GM18517 (cell line): ENCODE results near the gene KRTAP1-5.
"Not testable (repeated sequence)": the region's sequence is repeated elsewhere in the genome, so short reads cannot be mapped to it uniquely, and the experiment has no call there.

Source experiments
- ATAC-seq: cut with Tn5 transposase; IDR thresholded peaks from one replicate; pipeline ENCODE4 v1.9.1; 2021; ENCODE audit warnings: mild to moderate bottlenecking, moderate library complexity; ENCODE audit not compliant: unreplicated experiment

KRTAP1-5 gene

DNA sequence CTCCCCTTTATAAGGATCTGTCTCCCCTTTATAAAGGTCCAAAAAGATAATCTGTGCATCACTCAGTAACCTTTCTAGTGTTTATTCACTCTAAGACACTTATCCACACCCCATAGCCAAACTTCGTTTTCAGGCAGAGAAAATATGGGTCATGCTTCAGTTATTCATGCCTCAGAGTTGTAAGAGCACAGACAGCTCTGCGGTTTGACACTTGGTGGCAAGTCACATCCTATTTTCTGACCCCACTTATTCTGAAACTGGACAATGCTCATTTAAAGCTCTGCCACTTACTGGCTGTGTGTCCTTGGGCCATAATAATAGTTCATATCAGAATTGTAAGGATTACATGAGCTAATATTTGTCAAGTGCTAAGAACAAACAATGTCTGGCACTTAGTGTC lies 22.1 kb upstream of the KRTAP1-5 start:
- ATAC-seq, result no peak

DNA sequence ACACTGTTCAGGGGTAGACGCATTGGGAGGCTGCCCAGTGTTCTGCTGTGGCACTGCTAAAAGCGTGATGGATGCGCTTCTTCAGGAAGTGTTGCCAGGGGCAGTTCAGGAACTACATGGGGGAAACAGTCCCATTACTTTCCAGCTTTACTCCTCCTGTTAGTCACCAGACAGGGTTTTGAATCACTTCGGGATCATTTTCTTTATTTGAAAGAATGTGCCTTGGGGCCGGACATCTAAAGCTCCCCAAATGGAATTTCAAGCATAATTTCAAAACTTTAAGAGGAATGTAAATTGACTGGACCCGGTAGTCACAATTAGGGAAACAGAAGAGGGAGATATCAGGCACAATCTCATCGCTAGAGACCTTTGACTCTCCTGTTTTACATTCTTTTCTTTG lies 21.4 kb upstream of the KRTAP1-5 start:
- ATAC-seq, result no peak

DNA sequence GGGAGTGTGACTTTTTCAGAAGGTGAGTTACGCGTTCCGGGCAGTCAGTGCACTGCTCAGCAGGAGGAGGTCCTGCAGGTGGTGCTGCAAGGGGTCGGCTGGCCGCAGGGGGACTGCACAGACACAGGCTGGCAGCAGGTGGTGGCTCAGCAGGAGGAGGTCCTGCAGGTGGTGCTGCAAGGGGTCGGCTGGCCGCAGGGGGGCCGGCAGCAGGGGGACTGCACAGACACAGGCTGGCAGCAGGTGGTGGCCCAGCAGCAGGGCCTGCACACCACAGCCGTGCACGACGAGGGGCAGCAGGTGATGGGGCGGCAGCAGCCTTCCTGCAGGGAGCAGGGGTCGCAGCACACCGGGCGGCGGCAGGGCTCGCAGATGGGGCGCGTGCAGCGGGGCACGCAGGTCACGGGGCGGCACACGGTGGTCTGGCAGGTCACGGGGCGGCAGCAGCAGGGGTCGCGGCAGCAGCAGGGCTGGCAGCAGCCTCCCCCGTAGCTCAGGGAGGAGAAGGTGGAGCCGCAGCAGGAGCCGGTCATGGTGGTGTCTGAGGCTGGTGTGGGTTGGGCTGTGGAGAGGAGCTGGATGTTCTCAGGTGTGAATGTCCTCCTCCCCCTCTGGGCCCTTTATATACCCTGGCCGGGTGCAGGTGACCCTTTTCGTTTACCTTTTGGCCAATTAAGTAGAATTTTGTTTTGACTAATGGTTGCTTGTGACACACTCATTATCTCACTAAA lies 19.9 kb upstream of the KRTAP1-5 start, which contains the start of gene KRTAP2-1:
KRTAP2-1 (minus strand) TSS at position 582 of the 731 bp plus-strand sequence; CDS start at position 533, 49 bp downstream.
- not testable (repeated sequence) for ATAC-seq

DNA sequence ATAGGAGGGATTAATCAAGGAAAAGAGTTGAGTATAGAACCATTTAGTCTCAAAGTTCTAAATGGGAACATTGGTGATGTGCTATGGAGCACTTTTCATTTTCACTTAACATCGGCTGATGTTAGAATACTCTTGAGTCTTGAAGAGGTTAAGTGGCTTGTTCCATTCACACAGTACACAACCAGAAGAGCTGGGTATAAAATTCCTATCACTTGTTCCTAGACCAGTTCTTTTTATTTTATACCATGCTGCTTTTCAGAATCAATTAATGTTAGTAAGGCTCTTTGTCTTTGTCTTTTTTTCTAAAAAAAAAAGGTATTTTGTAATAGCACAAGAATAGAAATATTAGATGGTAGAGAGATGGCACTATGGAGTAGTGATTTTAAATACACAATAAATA lies 15.9 kb upstream of the KRTAP1-5 start:
- no peak for ATAC-seq

DNA sequence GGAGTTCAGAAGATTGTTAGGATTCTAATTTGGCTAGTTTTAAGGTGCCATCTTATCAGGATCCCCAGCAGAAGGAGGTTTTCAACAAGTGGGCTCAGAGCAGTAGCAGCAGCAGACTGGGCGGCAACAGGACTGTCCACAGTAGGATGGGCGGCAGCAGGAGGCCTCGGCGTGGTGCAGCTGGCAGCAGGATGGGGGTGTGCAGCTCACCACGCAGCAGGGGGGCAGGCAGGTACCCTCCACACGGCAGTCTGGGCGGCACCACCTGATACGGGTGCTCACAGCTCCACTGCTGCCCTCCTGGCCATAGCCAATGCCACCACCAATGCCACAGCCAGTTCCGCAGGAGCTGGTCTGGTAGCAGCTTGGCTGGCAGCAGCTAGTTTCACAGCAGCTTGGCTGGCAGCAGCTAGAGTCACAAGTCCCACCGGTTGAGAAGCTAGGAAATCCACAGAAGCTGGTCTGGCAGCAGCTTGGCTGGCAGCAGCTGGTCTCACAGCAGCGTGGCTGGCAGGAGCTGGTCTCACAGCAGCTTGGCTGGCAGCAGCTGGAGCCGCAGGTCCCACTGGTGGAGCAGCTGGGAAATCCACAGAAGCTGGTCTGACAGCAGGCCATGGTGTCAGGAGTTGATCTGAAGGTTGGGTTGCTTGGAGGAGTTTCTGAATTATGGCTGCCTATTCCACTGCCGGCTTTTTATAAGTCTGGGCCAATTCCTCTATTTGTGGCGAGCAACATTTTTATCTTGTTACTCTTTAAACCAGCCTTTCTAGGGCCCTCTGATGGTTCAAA lies 14.0 kb upstream of the KRTAP1-5 start, which contains the start of gene KRTAP1-1:
KRTAP1-1 (minus strand) TSS at position 668 of the 789 bp plus-strand sequence; CDS start at position 615, 53 bp downstream.
- not testable (repeated sequence) for ATAC-seq

DNA sequence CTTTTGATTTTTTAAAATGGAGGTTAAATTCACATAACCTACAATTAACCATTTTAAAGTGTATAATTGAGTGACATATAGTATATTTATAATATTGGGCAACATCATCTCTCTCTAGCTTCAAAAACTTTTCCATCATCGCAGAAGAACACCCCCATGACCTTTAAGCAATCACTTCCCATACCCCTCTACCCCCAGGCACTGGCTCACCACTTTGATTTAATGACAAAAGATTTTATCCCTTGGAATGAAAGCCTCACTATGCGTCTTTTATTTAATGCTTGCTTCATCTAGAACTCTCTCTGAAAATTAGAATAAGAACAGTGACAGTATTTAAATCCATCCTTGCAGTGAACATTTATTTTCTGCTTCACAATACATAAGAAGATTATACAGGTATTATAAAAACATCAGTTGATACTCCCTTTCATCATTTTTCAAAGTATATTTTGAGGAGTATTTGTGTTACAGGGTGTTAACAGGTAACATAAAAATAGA lies 10.9 kb upstream of the KRTAP1-5 start:
- ATAC-seq, result no peak

DNA sequence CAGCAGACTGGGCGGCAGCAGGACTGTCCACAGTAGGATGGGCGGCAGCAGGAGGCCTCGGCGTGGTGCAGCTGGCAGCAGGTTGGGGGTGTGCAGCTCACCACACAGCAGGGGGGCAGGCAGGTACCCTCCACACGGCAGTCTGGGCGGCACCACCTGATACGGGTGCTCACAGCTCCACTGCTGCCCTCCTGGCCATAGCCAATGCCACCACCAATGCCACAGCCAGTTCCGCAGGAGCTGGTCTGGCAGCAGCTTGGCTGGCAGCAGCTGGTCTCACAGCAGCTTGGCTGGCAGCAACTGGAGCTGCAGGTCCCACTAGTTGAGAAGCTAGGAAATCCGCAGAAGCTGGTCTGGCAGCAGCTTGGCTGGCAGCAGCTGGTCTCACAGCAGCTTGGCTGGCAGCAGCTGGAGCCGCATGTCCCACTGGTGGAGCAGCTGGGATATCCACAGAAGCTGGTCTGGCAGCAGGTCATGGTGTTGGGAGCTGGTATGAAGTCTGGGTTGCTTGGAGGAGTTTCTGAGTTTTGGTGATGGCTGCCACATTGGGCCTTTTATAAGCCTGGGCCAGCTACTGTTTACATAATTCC lies 7.4 kb upstream of the KRTAP1-5 start, which contains the start of gene KRTAP1-3:
KRTAP1-3 (minus strand) TSS at position 529 of the 590 bp plus-strand sequence; CDS start at position 476, 53 bp downstream.
- not testable (repeated sequence) for ATAC-seq

DNA sequence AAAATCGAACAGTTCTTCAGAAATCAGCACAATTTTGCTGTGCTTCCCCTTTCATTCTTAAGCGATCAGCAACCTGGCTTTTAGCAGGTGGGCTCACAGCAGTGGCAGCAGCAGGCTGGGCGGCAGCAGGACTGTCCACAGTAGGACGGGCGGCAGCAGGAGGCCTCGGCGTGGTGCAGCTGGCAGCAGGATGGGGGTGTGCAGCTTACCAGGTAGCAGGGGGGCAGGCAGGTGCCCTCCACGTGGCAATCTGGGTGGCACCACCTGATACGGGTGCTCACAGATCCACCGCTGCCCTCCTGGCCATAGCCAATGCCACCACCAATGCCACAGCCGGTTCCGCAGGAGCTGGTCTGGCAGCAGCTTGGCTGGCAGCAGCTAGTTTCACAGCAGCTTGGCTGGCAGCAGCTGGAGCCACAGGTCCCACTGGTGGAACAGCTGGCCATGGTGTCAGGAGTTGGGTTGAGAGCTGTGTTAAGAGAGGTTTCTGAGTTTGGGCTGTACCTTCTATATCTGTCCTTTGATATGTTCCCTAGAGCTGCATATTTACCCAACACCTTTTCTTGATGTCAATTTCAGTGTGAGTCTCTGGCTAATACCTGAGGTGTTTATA lies 2.7 kb upstream of the KRTAP1-5 start, which contains the start of gene KRTAP1-4:
KRTAP1-4 (minus strand) TSS at position 563 of the 613 bp plus-strand sequence; CDS start at position 446, 117 bp downstream.
- ATAC-seq, result no peak

DNA sequence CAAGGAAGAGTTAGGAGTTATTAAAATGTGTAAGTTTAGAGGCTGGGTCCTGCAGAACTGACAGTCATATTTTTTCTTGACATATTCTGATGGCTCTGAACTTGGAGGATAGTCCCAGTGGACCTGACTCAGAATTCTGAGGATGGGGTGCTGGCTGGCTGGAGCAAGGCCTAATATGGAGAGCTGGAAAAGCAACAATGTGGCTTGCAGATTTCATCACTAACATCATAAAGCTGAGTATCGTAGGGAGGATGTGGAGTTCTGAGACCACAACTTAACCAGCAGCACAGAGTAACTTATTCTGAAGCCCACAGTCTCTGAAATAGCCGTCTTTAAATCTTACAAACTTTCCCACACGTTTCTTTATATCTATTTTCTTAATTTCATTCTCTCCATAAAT lies 2.3 kb downstream of the KRTAP1-5 start:
- ATAC-seq, result no peak

DNA sequence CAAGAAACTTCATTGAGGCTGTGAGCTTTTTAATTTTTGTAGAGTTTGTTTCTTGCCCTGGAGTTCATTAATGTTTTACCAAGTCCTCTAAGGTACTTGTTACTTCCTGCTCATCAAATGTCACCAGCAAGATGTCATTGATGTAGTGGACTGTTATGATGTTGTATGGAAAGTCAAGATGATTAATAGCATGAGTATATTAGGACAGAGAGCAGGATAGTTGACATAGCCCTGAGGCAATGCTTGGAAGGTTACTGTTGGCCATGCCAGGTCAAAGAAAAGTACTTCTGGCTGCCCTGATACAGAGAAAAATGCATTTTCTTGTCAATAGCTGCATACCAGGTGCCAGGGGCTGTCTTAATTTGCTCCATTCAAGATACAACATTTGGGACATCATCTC lies 6.7 kb downstream of the KRTAP1-5 start:
- ATAC-seq, result no peak

DNA sequence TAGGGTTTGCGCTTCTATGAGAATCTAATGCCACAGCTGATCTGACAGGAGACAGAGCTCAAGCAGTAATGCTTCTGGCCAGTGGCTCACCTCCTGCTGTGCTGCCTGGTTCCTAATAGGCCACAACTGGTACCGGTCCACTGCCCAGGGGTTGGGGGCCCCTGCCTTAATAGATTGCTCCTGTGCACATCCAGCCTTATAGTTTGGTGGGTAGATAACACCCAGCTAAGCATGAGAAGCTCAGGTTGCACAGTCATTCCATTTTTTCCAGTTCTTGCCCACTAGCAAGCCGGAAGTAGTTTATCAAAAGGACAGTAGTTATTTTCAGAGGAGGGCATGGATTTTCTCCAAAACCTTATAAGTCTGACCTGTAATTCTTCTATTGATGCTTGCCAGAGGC lies 7.6 kb downstream of the KRTAP1-5 start:
- ATAC-seq, result no peak

DNA sequence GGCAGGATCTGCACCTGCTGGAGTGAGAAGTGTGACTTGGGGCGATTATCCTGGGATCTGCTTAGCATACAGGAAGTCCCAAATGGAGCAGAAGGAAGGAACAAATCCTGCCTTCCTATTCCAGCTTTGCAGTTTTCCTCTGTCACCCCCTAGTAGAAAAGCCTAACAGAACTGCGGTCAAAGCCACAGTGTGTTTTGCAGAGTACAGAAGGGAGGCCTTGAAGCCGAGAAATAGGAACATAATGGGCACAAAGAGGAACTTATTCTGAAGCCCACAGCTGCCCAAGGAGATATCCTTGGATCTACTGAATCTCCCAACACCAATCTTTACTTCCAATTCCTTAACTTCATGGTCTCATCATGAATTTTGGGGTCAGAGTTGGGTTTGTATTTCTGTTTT lies 8.5 kb downstream of the KRTAP1-5 start:
- no peak for ATAC-seq

DNA sequence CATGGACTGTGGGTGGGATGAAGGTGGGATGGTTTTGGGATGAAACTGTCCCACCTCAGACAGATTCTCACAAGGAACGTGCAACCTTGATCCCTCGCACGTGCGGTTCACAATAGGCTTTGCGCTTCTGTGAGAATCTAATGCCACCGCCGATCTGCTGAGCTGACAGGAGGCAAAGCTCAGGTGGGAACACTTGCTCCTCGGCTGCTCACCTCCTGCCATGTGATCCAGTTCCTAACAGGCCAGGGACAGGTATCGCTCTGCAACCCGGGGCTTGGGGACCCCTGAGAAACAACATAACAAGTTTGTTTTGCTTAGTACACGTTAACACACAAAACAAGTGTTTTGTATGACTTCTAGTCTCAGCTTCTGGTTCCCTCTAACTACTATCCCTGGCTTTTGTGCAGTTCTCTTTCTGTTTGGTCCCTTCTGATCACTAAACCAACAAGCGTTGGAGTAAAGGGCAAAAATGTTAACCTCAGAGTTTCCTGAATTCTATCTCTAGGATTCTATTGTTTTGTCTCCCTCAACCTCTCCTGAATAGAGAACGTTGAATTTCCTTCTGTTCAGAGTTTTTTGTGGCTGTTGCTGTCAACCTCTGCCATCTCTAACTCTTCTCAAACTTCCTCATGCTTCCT lies 10.3 kb downstream of the KRTAP1-5 start:
- ATAC-seq, result no peak

DNA sequence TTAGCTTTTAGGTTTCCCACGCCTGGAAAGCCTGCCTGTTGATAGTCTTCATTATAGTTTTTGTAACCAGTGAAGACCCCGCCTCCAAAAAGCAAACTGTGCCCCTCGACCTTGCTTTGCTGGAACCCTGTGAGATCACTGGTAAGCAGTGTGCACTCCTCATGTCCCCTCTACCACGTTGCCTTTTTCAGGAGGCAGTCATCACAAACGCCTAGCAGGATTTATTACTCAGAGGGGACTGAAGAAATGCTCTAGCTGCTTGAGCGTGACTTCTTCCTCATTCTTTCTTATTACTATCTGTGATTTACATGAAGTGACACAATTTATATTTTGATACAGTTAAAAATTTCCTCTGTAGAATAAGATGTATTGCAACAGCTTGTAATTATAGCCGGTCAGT lies 11.6 kb downstream of the KRTAP1-5 start:
- ATAC-seq, result no peak

DNA sequence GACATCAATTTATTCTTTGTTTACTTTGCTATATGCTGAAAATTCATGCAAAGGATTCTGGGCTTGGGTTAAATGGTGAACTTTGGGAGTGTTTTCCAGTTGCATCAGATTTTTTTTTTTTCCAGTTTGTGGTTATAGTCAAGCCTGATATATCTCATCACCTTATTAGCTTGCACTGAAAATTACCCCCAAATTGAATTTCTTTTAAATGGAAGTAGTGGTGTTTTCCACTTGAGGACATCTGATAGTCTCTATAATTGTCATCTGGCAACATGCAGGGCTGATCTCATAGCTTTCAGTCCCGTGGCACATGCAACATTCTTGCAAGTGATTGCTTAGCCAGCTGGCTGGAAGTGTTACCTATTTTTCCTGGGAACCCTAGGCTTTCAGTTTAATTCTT lies 13.4 kb downstream of the KRTAP1-5 start:
- no peak for ATAC-seq

DNA sequence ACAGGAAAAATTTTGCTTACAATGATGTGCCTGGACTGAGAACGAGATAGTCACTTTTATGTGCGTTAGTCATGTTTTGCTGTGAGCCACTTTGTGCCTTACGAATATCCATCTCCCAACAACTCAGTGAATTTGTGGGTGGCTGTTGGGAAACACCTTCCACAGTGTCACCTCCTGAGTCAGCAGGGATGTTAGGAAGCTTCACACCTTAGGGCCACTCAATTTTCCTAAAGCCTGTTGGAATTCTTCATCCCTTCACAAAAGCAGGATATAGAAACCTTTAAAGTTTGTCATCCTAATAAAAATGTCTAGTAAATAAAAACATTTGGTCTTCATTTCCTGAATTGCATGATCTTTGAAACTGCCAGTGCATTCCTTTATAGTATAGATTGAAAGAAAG lies 13.8 kb downstream of the KRTAP1-5 start:
- no peak for ATAC-seq

DNA sequence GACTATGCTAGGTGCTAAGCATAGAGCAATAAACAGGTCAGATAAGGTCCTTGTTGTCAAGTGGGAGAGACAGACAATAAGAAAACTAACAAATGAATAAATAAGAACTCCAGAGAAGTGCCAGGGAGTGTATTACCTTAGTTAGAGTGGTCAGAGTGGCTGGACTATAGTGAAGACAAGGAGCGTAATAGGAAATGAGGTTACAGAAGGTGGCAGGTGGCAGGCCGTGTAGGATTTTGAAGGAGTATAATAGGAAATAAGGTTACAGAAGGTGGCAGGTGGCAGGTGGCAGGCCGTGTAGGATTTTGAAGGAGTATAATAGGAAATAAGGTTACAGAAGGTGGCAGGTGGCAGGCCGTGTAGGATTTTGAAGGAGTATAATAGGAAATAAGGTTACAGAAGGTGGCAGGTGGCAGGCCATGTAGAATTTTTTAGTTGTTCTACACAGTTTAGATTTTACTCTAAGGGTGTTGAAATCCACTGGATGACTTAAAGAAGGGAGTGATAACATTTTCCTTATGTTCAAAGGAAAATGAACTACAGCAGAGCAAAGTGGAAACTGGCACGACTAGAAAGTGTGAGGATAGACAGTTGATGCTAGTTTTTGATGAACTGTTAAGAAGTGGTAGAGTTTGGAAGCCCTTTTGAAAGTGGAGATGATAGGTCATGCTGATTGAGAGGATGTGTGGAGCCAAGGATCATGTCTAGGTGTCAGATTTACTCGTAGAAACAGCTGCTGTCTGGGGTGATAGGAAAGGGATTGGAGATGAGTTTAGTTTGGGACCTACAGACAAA lies 14.5 kb downstream of the KRTAP1-5 start:
- no peak for ATAC-seq

DNA sequence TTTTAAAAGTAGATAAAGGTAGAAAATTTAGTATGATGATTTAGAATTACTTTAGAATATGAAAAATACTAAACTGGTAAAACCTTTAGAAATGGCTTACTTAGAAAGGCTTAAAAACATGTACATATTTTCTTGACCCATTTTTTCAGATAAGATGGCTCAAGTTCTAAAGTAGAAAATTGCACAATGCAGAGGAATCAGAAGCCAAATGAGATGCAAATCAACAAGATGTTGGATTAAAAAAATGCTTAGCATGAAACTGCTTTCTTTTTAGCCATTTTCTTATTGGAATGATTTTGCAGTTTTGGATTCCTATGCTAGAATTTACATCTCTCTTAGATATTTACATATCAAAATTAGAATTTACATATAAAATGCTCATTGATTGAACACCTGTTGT lies 16.6 kb downstream of the KRTAP1-5 start:
- ATAC-seq, result no peak

DNA sequence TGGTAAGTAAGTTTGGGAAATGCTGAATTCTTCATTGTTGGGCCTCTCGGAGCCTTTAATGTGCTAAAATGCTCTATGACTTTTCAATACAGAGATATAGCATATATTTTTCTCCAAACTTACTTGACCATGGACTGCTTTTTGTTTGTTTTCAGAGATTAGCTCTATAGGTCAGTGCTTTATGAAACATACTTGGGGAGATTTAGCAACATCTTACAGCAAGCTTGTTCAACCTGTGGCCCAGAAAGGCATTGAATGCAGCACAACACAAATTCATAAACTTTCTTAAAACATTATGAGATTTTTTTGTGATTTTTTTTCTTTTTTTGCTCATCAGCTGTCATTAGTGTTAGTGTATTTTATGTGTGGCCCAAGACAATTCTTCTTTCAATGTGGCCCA lies 17.1 kb downstream of the KRTAP1-5 start:
- ATAC-seq, result no peak
